H1 (cell line): ENCODE results near the gene CTIF. TPM values are rescaled to one million over a fixed set of nuclear protein-coding genes. Genes with fewer than 3 reads are reported as not detected.

Experiments
- CTCF ChIA-PET: fragments of 300-600 bp; sonication (Branson Sonifier 250); formaldehyde crosslinking; loops from one replicate; lab custom pipeline; 2021; ENCODE audit not compliant: partially characterized antibody; lab: Charles Lee
- POLR2A ChIA-PET: fragments of 300-600 bp; sonication (Branson Sonifier 250); formaldehyde crosslinking; loops from one replicate; lab custom pipeline; 2021; ENCODE audit warnings: inconsistent platforms; ENCODE audit not compliant: partially characterized antibody; lab: Charles Lee
- DNase-seq, 2 experiments: peaks; one replicate each; pipeline versions ENCODE4 v3.0.0 to v3.0.0-alpha.2; 2010 to 2022; ENCODE audit warnings: low spot score in 2 of 2, low read depth in 1 of 2, mixed read lengths in 1 of 2
- FAIRE-seq: peaks from 2 replicates; lab custom pipeline; 2011; peaks lifted over from hg19 to GRCh38; lab: Jason Lieb, UNC
- H2AFZ ChIP-seq: 2 replicates; pipeline ENCODE4 v1.8.1; 2012; ENCODE audit warnings: low read length, inconsistent platforms
- H2AK5ac ChIP-seq: 2 replicates; pipeline ENCODE4 v1.6.1; 2013; ENCODE audit warnings: low read depth, low read length
- H2BK120ac ChIP-seq: replicated peaks from 2 replicates; pipeline ENCODE3; 2013; ENCODE audit warnings: low read depth, low read length, inconsistent platforms
- H2BK12ac ChIP-seq: 2 replicates; pipeline ENCODE4 v1.6.1; 2013; ENCODE audit warnings: low read depth, low read length
- H2BK15ac ChIP-seq: 2 replicates; pipeline ENCODE4 v1.6.1; 2013; ENCODE audit warnings: low read length
- H2BK20ac ChIP-seq: 2 replicates; pipeline ENCODE4 v1.6.1; 2013; ENCODE audit warnings: low read length
- H2BK5ac ChIP-seq: 2 replicates; pipeline ENCODE4 v1.6.1; 2013; ENCODE audit warnings: low read depth, low read length
- H3K14ac ChIP-seq: 2 replicates; pipeline ENCODE4 v1.6.1; 2013; ENCODE audit warnings: inconsistent platforms; ENCODE audit not compliant: insufficient read length
- H3K18ac ChIP-seq: 2 replicates; pipeline ENCODE4 v1.6.1; 2013; ENCODE audit warnings: low read length; ENCODE audit errors: extremely low read depth
- H3K23ac ChIP-seq: 2 replicates; pipeline ENCODE4 v1.6.1; 2013; ENCODE audit warnings: inconsistent platforms; ENCODE audit not compliant: insufficient read length
- H3K23me2 ChIP-seq: 2 replicates; pipeline ENCODE4 v1.6.1; 2013; ENCODE audit warnings: low read depth, low read length
- H3K27ac ChIP-seq: 2 replicates; pipeline ENCODE4 v1.6.1; 2011; ENCODE audit warnings: low read depth, low read length, inconsistent platforms
- H3K27me3 ChIP-seq, 4 experiments: replicated peaks in 1 of 4; 1 replicate in 1 of 4; 2 replicates in 3 of 4; pipeline versions ENCODE4 v1.6.1 to v1.8.1; 2011 to 2013; ENCODE audit warnings: low read length in 3 of 4, mild to moderate bottlenecking in 3 of 4, inconsistent platforms in 2 of 4, mixed read lengths in 2 of 4, moderate library complexity in 1 of 4; ENCODE audit not compliant: control insufficient read depth in 3 of 4, insufficient read depth in 3 of 4; ENCODE audit errors: extremely low read depth in 1 of 4
- H3K36me3 ChIP-seq, 4 experiments: 2 replicates each; pipeline versions ENCODE4 v1.6.1 to v1.8.1; 2011 to 2013; ENCODE audit warnings: mild to moderate bottlenecking in 4 of 4, low read length in 3 of 4, moderate library complexity in 2 of 4, control low read depth in 1 of 4, inconsistent platforms in 1 of 4; ENCODE audit not compliant: insufficient read depth in 4 of 4, control insufficient read depth in 2 of 4
- H3K4ac ChIP-seq: replicated peaks from 2 replicates; pipeline ENCODE3; 2013; ENCODE audit warnings: low read length, low read depth, mixed read lengths, inconsistent platforms; ENCODE audit not compliant: insufficient read length
- H3K4me1 ChIP-seq, 4 experiments: replicated peaks in 1 of 4; 1 replicate in 1 of 4; 2 replicates in 3 of 4; pipeline versions ENCODE4 v1.6.1 to v1.8.1; 2011 to 2013; ENCODE audit warnings: low read length in 3 of 4, inconsistent platforms in 2 of 4, mixed read lengths in 1 of 4; ENCODE audit not compliant: insufficient read depth in 4 of 4, control insufficient read depth in 3 of 4
- H3K4me2 ChIP-seq, 2 experiments: 2 replicates each; pipeline versions ENCODE4 v1.6.1 to v1.8.1; 2011 to 2013; ENCODE audit warnings: low read depth in 2 of 2, low read length in 2 of 2, control low read depth in 1 of 2, inconsistent platforms in 1 of 2, mild to moderate bottlenecking in 1 of 2; ENCODE audit not compliant: insufficient read depth in 1 of 2
- H3K4me3 ChIP-seq, 4 experiments: fragments of 200-600, 300-600 bp in 1 of 4; sonication (generic), shearing (Covaris generic), sonication (Bioruptor Twin) in 1 of 4; 2 replicates each; pipeline versions ENCODE4 v1.5.1 to v1.8.1; 2011 to 2016; ENCODE audit warnings: low read length in 4 of 4, low read depth in 3 of 4, control low read depth in 2 of 4, inconsistent platforms in 2 of 4, mild to moderate bottlenecking in 2 of 4, mixed read lengths in 1 of 4, moderate library complexity in 1 of 4; ENCODE audit not compliant: insufficient read depth in 2 of 4; ENCODE audit errors: extremely low read depth in 1 of 4
- H3K56ac ChIP-seq: replicated peaks from 2 replicates; pipeline ENCODE3; 2013; ENCODE audit warnings: low read depth, mild to moderate bottlenecking, mixed read lengths, low read length, inconsistent platforms; ENCODE audit not compliant: insufficient read length
- H3K79me1 ChIP-seq: 2 replicates; pipeline ENCODE4 v1.6.1; 2013; ENCODE audit warnings: low read depth, low read length, control low read depth
- H3K79me2 ChIP-seq, 2 experiments: 2 replicates each; pipeline versions ENCODE4 v1.6.1 to v1.8.1; 2012 to 2013; ENCODE audit warnings: low read length in 2 of 2, mild to moderate bottlenecking in 2 of 2, inconsistent platforms in 1 of 2; ENCODE audit not compliant: insufficient read depth in 2 of 2, control insufficient read depth in 1 of 2
- H3K9ac ChIP-seq, 4 experiments: replicated peaks in 1 of 4; 1 replicate in 1 of 4; 2 replicates in 3 of 4; pipeline versions ENCODE4 v1.6.1 to v1.8.1; 2011 to 2013; ENCODE audit warnings: low read depth in 3 of 4, low read length in 3 of 4, control low read depth in 2 of 4, mild to moderate bottlenecking in 2 of 4, moderate library complexity in 2 of 4, inconsistent platforms in 1 of 4; ENCODE audit errors: extremely low read depth in 1 of 4
- H3K9me3 ChIP-seq, 2 experiments: 2 replicates each; pipeline versions ENCODE4 v1.6.1 to v1.8.1; 2012 to 2013; ENCODE audit warnings: mild to moderate bottlenecking in 2 of 2, moderate library complexity in 2 of 2, control low read depth in 1 of 2, inconsistent platforms in 1 of 2, low read depth in 1 of 2, low read length in 1 of 2, mixed read lengths in 1 of 2; ENCODE audit not compliant: insufficient read depth in 2 of 2
- H4K20me1 ChIP-seq, 2 experiments: replicated peaks in 1 of 2; 2 replicates each; pipeline versions ENCODE3 to v1.8.1; 2011 to 2013; ENCODE audit warnings: inconsistent platforms in 2 of 2, low read length in 2 of 2, mild to moderate bottlenecking in 1 of 2; ENCODE audit not compliant: insufficient read depth in 2 of 2, control insufficient read depth in 1 of 2
- H4K5ac ChIP-seq: 2 replicates; pipeline ENCODE4 v1.6.1; 2013; ENCODE audit warnings: low read length, low read depth, mixed read lengths, inconsistent platforms; ENCODE audit not compliant: insufficient read length
- H4K8ac ChIP-seq: 2 replicates; pipeline ENCODE4 v1.8.0; 2013; ENCODE audit warnings: mild to moderate bottlenecking, moderate library complexity, low read length, inconsistent platforms; ENCODE audit not compliant: insufficient read depth; ENCODE audit errors: extremely low read depth
- H4K91ac ChIP-seq: replicated peaks from 2 replicates; pipeline ENCODE3; 2013; ENCODE audit warnings: low read length, mixed read lengths, inconsistent platforms; ENCODE audit not compliant: insufficient read length
- CBX5 ChIP-seq: fragments of 300-800, 300-1000 bp; sonication (generic); IDR thresholded peaks from 2 replicates; pipeline ENCODE4 v1.7.1; 2016; ENCODE audit warnings: antibody characterized with exemption, low read length, low read depth
- CEBPB ChIP-seq: IDR thresholded peaks from 2 replicates; pipeline ENCODE4 v1.6.1; 2012; ENCODE audit warnings: low read depth, low read length
- KDM5A ChIP-seq: fragments of 200-600 bp; IDR thresholded peaks from 2 replicates; pipeline ENCODE4 v1.7.1; 2012; ENCODE audit warnings: mild to moderate bottlenecking, low read length, inconsistent platforms, mixed read lengths
- POLR2AphosphoS5 ChIP-seq: IDR thresholded peaks from 2 replicates; pipeline ENCODE4 v1.6.1; 2011; ENCODE audit warnings: low read depth, low read length
- SP2 ChIP-seq: IDR thresholded peaks from 2 replicates; pipeline ENCODE4 v1.6.1; 2012; ENCODE audit warnings: mild to moderate bottlenecking, low read length, inconsistent platforms
- YY1 ChIP-seq: IDR thresholded peaks from 2 replicates; pipeline ENCODE4 v1.6.1; 2011; ENCODE audit warnings: low read depth, mild to moderate bottlenecking, low read length
- WGBS, 2 experiments: shearing (Covaris generic) in 1 of 2; methylation state at CpG; one replicate each; pipeline versions ENCODE4 v1.1.6 to v1.1.7; 2013 to 2015; ENCODE audit warnings: low lambda C conversion rate in 2 of 2, mixed read lengths in 2 of 2, inconsistent platforms in 1 of 2, low coverage in 1 of 2, missing lambda C conversion rate in 1 of 2; ENCODE audit not compliant: insufficient replicate concordance in 2 of 2, insufficient coverage in 1 of 2, insufficient read length in 1 of 2; ENCODE audit errors: extremely low coverage in 1 of 2, missing lambda C conversion rate in 1 of 2; 5-methylcytosine and 5-hydroxymethylcytosine counted together
- polyA plus RNA-seq, 7 experiments: library from polyadenylated mRNA; depleted of rRNA in 3 of 7; stranded (reverse) in 5 of 7; unstranded in 2 of 7; fragments of >200 nt in 5 of 7; fragments of 200-250 nt in 2 of 7; gene quantifications; 1 replicate in 5 of 7; 2 replicates in 1 of 7; 4 replicates in 1 of 7; pipeline versions ENCODE4 v1.2.1 to v1.2.3, GENCODE V29; 2011 to 2013; ENCODE audit warnings: missing spikeins in 2 of 7, mixed read lengths in 2 of 7
- total RNA-seq: library from RNA; stranded (reverse); fragmentation: NEBNext Ultra II Directional; extraction: Animal tissue kit (Norgen Biotek cat#: 25700); gene quantifications from 2 replicates; pipeline ENCODE4 v1.2.1, GENCODE V29; 2021
- TF ChIP-seq, protein P1 (sequence below): IDR thresholded peaks from 2 replicates; pipeline ENCODE4 v1.6.1; 2011; ENCODE audit warnings: low read length, improper control_type of control experiment

CTIF gene
- total and polyA plus RNA-seq, 2 of the 8 experiments (the other 6 are each of a cell fraction or from before 2014, with no cell fraction given): 9.0 to 17.8 TPM

GRCh38 chr18:48739266-48740067, 200.6 kb downstream of the CTIF start:
- H4K8ac ChIP-seq: no peak overlapping the region
- no peak overlapping the region for H4K5ac ChIP-seq
- no peak overlapping the region for H3K4me2 ChIP-seq
- H2BK20ac ChIP-seq: no peak overlapping the region
- no peak overlapping the region for H2AFZ ChIP-seq
- peaks cover 2 to 7% of the 10 kb centered on the region in 2 experiments for H4K20me1 ChIP-seq
- H3K79me1 ChIP-seq: no peaks in the 10 kb centered on the region
- no peak overlapping the region for H2BK12ac ChIP-seq
- H3K4me1 ChIP-seq: peaks cover 0 to 3% (median 1%) of the 10 kb centered on the region in 4 experiments; a peak in 2 of 7 replicates
- H3K9ac ChIP-seq: no peak overlapping the region
- WGBS, 2 experiments: 90% methylated on average over 17 of the region's 17 CpGs; no CpG with 5 or more reads in 1 of the 2 experiments
- no peak overlapping the region for H3K56ac ChIP-seq
- TF ChIP-seq CBX5: no peak
- TF ChIP-seq, protein P1, sequence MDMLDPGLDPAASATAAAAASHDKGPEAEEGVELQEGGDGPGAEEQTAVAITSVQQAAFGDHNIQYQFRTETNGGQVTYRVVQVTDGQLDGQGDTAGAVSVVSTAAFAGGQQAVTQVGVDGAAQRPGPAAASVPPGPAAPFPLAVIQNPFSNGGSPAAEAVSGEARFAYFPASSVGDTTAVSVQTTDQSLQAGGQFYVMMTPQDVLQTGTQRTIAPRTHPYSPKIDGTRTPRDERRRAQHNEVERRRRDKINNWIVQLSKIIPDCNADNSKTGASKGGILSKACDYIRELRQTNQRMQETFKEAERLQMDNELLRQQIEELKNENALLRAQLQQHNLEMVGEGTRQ: no peak
- TF ChIP-seq SP2: no peak
- TF ChIP-seq CEBPB: no peak
- no peak for TF ChIP-seq POLR2AphosphoS5
- no peak for TF ChIP-seq KDM5A
- TF ChIP-seq YY1: no peak
- H2BK120ac ChIP-seq: no peak overlapping the region
- no peaks in the 10 kb centered on the region for H3K79me2 ChIP-seq
- no peaks in the 10 kb centered on the region for H3K27me3 ChIP-seq
- H2BK5ac ChIP-seq: no peak overlapping the region
- no peak overlapping the region for H2AK5ac ChIP-seq
- no peaks in the 10 kb centered on the region for H3K9me3 ChIP-seq
- ChIA-PET POLR2A (no interaction called here), CTCF (interaction anchor here (1.6 to 3.1 kb wide), 2 partner anchors 24 to 28 kb away, joined by 5 to 14 read pairs; no protein-coding TSS in a partner anchor)
- no peak for FAIRE-seq
- no peak overlapping the region for H3K4ac ChIP-seq
- no peak overlapping the region for H4K91ac ChIP-seq
- H3K4me3 ChIP-seq: no peak overlapping the region
- no peak for DNase-seq
- H3K18ac ChIP-seq: no peak overlapping the region
- H3K23me2 ChIP-seq: no peaks in the 10 kb centered on the region
- H3K36me3 ChIP-seq: no peaks in the 10 kb centered on the region
- no peak overlapping the region for H3K27ac ChIP-seq
- H2BK15ac ChIP-seq: no peak overlapping the region
- no peak overlapping the region for H3K14ac ChIP-seq
- H3K23ac ChIP-seq: no peak overlapping the region
